ENCODE measurements around the gene PARP4.
"Not testable (repeated sequence)": the region's sequence is repeated elsewhere in the genome, so short reads cannot be mapped to it uniquely, and the experiment has no call there.

Gene PARP4

DNA sequence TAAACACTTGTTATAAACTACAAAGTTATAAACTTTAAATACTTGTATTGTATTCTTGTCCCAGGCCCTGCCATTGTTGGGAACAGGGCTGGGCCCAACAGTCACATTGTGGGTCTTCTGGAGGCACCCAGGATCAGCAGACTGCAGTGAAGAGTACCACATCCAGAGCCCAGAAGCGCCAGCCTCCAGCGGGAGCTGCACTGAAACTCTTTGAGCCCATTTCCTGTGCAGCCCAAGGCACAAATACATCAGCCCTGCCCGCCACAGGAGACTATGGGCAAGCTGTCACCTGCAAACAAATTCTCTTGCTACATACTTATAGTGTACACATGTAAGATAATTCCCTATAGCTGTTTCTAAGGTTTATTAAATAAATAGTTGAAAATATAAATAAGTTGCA lies 86.5 kb downstream of the PARP4 start:
- H3K9me3 ChIP-seq (ENCODE audit: control insufficient read depth, low read depth, low read length); H3K9ac ChIP-seq (ENCODE audit: low read length); H3K4me1 ChIP-seq (ENCODE audit: control insufficient read depth, low read depth, low read length); H3K4me3 ChIP-seq (ENCODE audit: low read length); H3K27me3 ChIP-seq (ENCODE audit: control insufficient read depth, insufficient read depth, low read length); H3K27ac ChIP-seq (ENCODE audit: low read length); H3K36me3 ChIP-seq (ENCODE audit: control insufficient read depth, low read depth, low read length): not testable (repeated sequence)

DNA sequence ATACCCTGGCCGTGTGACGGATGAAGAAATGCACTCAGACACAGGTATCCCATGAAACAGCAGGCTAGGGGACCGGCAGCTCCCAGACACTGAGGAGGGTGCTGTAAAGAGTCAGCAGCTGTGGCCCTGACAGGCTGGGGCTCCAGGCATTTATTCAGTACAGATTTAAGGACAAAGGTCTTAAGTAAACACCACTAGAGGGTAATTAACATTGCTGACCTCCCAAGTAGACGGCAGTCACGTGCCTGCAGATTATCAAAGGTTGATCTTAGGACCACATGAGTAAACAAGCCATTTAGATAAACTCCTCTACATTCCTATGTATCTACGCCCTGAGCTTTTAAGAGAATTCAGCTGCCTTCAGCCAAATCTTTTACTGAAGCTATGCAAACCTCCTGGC lies 92.9 kb downstream of the PARP4 start:
- not testable (repeated sequence) for H3K27ac ChIP-seq (ENCODE audit: low read length); H3K9ac ChIP-seq (ENCODE audit: low read length); H3K9me3 ChIP-seq (ENCODE audit: control insufficient read depth, low read depth, low read length); H3K36me3 ChIP-seq (ENCODE audit: control insufficient read depth, low read depth, low read length); H3K4me3 ChIP-seq (ENCODE audit: low read length)
- peaks cover 11% of the 10 kb centered on the region for H3K27me3 ChIP-seq (ENCODE audit: control insufficient read depth, insufficient read depth, low read length)
- peaks cover 12% of the 10 kb centered on the region for H3K4me1 ChIP-seq (ENCODE audit: control insufficient read depth, low read depth, low read length)

DNA sequence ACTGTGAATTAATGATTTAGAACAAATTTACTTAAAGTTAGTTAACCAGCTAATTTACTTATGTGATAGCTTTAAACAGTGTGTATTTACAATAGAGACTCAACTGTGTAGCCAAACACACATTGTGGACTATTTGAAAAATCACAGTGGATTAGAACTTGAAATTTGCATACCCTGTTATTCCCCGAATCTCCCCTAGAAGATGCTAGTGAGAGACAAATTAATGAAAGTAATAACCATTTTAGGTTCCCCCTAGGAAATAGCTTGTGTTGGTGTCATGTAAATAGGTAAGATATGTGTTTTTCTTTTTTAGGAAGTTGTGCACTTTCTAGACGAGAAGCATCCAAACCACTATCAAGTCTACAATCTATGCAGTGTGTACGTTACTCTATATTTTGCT lies 104.7 kb downstream of the PARP4 start:
- no peaks in the 10 kb centered on the region for H3K9me3 ChIP-seq (ENCODE audit: control insufficient read depth, low read depth, low read length)
- H3K4me1 ChIP-seq (ENCODE audit: control insufficient read depth, low read depth, low read length), result no peaks in the 10 kb centered on the region
- H3K27me3 ChIP-seq (ENCODE audit: control insufficient read depth, insufficient read depth, low read length), result no peaks in the 10 kb centered on the region
- no peak overlapping the region for H3K4me3 ChIP-seq (ENCODE audit: low read length)
- H3K9ac ChIP-seq (ENCODE audit: low read length), result no peak overlapping the region
- H3K36me3 ChIP-seq (ENCODE audit: control insufficient read depth, low read depth, low read length), result no peaks in the 10 kb centered on the region
- H3K27ac ChIP-seq (ENCODE audit: low read length), result no peak overlapping the region

DNA sequence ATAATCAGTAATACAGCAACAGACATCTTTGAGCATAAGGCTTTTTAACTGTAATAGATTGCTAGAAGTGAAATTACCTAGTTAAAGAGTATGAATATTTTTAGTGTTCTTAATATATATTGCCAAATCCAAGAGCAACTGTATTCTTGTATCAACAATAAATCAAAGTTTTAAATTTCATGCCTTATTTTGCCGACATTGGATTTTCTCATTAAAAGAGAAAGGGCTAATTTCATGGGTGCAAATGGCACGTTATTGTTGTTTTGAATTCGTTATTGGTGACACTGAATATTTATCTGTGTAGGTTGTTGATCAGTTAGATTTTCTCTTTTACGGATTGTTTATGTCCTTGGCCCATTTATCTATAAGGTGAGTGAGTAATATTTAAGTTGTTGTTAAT lies 106.1 kb downstream of the PARP4 start:
- H3K36me3 ChIP-seq (ENCODE audit: control insufficient read depth, low read depth, low read length), result no peaks in the 10 kb centered on the region
- H3K4me1 ChIP-seq (ENCODE audit: control insufficient read depth, low read depth, low read length), result no peaks in the 10 kb centered on the region
- H3K27me3 ChIP-seq (ENCODE audit: control insufficient read depth, insufficient read depth, low read length), result no peaks in the 10 kb centered on the region
- H3K9me3 ChIP-seq (ENCODE audit: control insufficient read depth, low read depth, low read length), result no peaks in the 10 kb centered on the region
- H3K9ac ChIP-seq (ENCODE audit: low read length), result no peak overlapping the region
- no peak overlapping the region for H3K4me3 ChIP-seq (ENCODE audit: low read length)
- no peak overlapping the region for H3K27ac ChIP-seq (ENCODE audit: low read length)

DNA sequence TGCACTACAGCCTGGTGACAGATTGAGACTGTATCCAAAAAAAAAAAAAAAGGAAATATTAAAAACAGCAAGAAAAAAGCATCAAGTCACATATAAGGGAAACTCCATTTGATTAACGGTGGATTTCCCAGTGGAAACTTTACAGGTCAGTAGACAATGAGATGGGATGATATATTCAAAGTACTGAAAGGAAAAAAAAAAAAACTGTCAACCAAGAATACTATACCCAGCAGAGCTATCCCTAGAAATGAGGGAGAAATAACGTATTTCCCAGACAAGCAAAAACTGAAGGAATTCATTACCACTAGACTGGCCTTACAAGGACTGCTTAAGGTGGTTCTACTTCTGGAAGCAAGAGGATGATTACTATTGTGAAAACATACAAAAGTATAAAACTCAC lies 115.8 kb downstream of the PARP4 start:
- H3K9ac ChIP-seq (ENCODE audit: low read length), result no peak overlapping the region
- no peak overlapping the region for H3K27ac ChIP-seq (ENCODE audit: low read length)
- H3K4me1 ChIP-seq (ENCODE audit: control insufficient read depth, low read depth, low read length), result no peaks in the 10 kb centered on the region
- H3K27me3 ChIP-seq (ENCODE audit: control insufficient read depth, insufficient read depth, low read length), result no peaks in the 10 kb centered on the region
- H3K4me3 ChIP-seq (ENCODE audit: low read length), result no peak overlapping the region
- H3K9me3 ChIP-seq (ENCODE audit: control insufficient read depth, low read depth, low read length), result no peaks in the 10 kb centered on the region
- no peaks in the 10 kb centered on the region for H3K36me3 ChIP-seq (ENCODE audit: control insufficient read depth, low read depth, low read length)

DNA sequence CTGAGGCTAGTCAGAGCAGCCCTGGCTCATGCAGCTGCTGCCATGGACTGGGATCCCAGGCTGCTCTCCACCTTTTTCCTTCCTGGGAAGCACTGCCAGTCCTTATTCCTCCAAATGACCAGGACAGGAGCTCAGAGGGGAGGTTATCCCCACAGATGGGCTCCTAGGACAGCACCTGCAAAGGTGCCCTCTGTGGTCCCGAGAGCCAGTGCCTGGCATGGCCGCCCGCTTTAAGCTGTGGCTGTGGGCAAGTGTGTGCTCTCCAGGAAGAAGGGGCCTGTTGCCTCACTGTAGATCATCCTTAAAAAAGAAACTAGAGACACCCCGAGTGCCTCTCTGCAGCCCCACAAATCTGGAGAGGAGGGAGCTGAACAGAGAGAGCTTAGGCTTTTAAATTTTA lies 119.6 kb downstream of the PARP4 start:
- Histone ChIP-seq H3K4me3 (ENCODE audit: low read length) (no peak overlapping the region), H3K36me3 (ENCODE audit: control insufficient read depth, low read depth, low read length) (no peaks in the 10 kb centered on the region), H3K9ac (ENCODE audit: low read length) (no peak overlapping the region), H3K9me3 (ENCODE audit: control insufficient read depth, low read depth, low read length) (no peaks in the 10 kb centered on the region), H3K27ac (ENCODE audit: low read length) (no peak overlapping the region), H3K27me3 (ENCODE audit: control insufficient read depth, insufficient read depth, low read length) (no peaks in the 10 kb centered on the region), H3K4me1 (ENCODE audit: control insufficient read depth, low read depth, low read length) (no peaks in the 10 kb centered on the region)

DNA sequence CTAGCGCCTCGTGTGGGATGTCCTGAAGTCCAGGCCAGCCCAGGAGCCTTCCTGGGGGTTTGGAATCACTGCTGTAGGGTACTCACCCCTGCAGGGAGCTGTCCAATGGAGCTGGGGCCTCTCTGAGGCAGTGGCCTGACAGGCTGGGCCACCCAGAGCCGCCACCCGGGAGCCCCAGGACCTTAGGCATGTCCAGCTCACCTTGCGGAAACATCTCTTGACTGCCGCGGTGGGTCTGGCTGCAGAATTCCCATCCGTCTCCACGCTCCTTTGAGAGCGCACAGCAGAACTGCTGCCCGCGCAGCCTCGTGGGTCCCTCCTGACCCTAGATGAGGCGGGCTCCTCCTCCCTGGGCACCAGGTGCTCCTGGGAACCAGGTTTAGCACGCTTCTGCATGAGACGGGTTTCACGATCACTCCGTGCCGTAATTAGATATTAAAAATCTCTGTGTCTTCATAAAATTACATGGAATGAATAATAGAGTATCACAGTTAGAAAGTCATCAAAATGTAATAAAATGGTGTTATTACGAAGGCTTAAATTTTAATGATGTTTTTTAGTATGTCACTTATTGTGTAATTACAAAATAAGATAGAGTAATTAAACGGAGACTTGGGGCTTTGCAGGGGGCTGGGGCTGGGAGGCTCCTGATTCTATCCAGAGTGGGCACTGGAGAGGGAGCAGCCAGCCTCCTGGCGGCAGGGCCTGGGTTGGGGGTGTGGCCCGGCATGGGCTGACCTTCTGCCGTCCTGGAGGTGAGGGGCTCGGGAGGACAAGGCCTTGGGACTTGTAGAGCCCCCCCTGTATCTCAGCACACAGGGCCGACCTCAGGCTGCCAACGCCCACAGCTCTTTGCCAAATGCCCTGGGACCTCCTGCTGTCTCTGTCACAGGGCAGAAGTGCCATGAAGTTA lies 120.6 kb downstream of the PARP4 start:
- H3K9ac ChIP-seq (ENCODE audit: low read length); H3K27me3 ChIP-seq (ENCODE audit: control insufficient read depth, insufficient read depth, low read length); H3K27ac ChIP-seq (ENCODE audit: low read length); H3K36me3 ChIP-seq (ENCODE audit: control insufficient read depth, low read depth, low read length); H3K9me3 ChIP-seq (ENCODE audit: control insufficient read depth, low read depth, low read length); H3K4me3 ChIP-seq (ENCODE audit: low read length); H3K4me1 ChIP-seq (ENCODE audit: control insufficient read depth, low read depth, low read length): not testable (repeated sequence)

DNA sequence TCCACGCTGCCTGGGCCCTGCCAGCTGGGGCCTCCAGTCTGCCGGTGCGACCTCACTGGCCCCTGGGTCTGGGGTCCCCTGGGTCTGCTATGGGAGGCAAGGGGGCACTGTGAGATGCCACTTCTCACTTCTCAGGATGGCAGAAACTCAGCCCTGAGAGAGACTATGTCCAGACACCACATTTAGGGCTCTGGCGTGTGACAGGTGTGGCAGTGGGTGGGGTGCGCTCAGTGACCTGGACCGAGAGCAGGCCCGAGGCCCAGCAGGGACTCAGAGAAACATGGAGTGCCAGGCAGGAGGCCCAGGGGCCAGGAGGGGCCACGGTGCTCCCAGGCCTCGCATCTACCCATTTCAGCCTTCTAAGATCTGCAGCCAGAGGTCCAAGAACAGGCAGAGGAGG lies 121.8 kb downstream of the PARP4 start:
- not testable (repeated sequence) for H3K4me3 ChIP-seq (ENCODE audit: low read length); H3K27me3 ChIP-seq (ENCODE audit: control insufficient read depth, insufficient read depth, low read length); H3K9ac ChIP-seq (ENCODE audit: low read length); H3K27ac ChIP-seq (ENCODE audit: low read length); H3K9me3 ChIP-seq (ENCODE audit: control insufficient read depth, low read depth, low read length); H3K4me1 ChIP-seq (ENCODE audit: control insufficient read depth, low read depth, low read length); H3K36me3 ChIP-seq (ENCODE audit: control insufficient read depth, low read depth, low read length)

DNA sequence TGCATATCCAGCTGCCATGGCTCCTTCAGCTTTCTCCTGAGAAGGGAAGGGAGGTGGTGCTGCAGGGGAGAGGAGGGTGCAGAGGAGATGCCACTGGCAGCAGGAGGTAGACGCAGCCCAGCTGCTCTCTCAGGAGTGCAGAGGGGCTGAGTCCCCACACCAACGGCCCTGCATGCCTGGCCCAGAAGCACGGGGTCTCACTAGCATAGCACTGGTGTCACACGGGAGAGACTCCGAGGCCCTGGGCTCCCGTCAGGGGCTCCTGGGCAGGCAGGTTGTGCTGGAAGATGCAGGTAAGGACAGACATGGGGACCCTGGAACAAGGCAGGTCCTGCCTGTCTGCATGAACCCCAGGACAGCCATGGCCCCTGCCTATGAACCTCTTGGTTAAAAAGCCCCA lies 123.1 kb downstream of the PARP4 start:
- Histone ChIP-seq H3K9me3 (ENCODE audit: control insufficient read depth, low read depth, low read length) (no peaks in the 10 kb centered on the region), H3K27me3 (ENCODE audit: control insufficient read depth, insufficient read depth, low read length) (no peaks in the 10 kb centered on the region), H3K4me3 (ENCODE audit: low read length) (no peak overlapping the region), H3K9ac (ENCODE audit: low read length) (no peak overlapping the region), H3K27ac (ENCODE audit: low read length) (no peak overlapping the region), H3K36me3 (ENCODE audit: control insufficient read depth, low read depth, low read length) (no peaks in the 10 kb centered on the region), H3K4me1 (ENCODE audit: control insufficient read depth, low read depth, low read length) (no peaks in the 10 kb centered on the region)

DNA sequence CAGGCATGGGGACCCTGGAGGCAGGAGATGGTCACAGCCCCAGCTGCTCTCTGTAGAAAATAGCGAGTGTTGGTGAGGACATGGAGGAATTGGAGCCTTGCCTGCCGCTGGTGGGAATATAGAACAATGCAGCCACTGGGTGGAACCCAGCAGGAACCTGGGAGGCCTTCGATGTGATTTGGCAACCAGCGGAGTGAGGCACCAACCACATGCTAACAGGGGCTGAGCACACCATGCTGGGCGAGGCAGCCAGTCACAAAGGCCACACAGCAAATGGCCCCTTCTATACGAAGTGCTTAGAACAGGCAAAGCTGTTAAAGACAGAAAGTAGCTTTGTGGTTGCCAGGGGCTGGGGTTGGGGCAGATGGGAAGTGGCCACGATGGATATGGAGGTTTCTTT lies 123.8 kb downstream of the PARP4 start:
- not testable (repeated sequence) for H3K4me3 ChIP-seq (ENCODE audit: low read length); H3K27me3 ChIP-seq (ENCODE audit: control insufficient read depth, insufficient read depth, low read length); H3K4me1 ChIP-seq (ENCODE audit: control insufficient read depth, low read depth, low read length); H3K9me3 ChIP-seq (ENCODE audit: control insufficient read depth, low read depth, low read length); H3K9ac ChIP-seq (ENCODE audit: low read length); H3K36me3 ChIP-seq (ENCODE audit: control insufficient read depth, low read depth, low read length); H3K27ac ChIP-seq (ENCODE audit: low read length)

DNA sequence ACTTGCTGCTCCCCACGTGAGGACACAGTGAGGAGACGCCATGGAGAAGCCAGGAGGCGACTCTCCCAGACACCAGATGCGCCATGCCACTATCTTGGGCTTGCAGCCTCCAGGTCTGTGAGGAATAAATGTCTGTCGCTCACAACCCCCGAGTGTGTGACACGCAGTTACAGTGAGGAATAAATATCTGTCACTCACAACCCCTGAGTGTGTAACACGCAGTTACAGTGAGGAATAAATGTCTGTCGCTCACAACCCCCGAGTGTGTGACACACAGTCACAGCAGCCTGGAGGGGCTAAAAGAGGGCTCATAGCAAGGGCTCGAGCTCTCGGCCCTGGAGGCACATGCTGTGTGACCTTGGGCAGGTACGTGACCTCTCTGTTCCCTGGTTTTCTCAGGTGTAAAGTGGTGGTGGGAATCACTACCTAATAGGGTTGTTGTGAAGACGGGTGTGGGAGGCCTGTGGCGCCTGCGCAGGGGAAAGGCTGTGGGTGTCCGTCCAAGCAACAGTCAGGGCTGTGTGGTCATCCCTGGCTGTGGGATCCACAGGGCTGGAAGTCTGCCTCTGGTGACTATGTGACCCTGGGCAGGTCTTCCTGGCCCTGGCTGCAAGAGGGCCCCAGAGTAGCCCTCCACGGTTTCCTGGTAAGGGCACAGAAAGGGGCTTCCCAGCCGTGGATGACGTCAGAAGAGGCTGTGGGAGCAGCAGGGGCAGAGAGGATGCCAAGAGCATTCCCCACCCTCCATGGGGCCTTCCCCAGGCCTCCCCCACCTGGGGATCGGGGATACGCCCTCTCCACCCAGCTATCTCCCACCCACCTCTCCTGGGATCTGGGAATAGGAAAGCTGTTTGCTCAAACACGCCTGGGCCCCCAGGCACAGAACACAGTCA lies 125.5 kb downstream of the PARP4 start:
- Histone ChIP-seq H3K9me3 (ENCODE audit: control insufficient read depth, low read depth, low read length) (no peaks in the 10 kb centered on the region), H3K4me3 (ENCODE audit: low read length) (no peak overlapping the region), H3K36me3 (ENCODE audit: control insufficient read depth, low read depth, low read length) (no peaks in the 10 kb centered on the region), H3K4me1 (ENCODE audit: control insufficient read depth, low read depth, low read length) (no peaks in the 10 kb centered on the region), H3K27me3 (ENCODE audit: control insufficient read depth, insufficient read depth, low read length) (no peaks in the 10 kb centered on the region), H3K27ac (ENCODE audit: low read length) (no peak overlapping the region), H3K9ac (ENCODE audit: low read length) (no peak overlapping the region)

DNA sequence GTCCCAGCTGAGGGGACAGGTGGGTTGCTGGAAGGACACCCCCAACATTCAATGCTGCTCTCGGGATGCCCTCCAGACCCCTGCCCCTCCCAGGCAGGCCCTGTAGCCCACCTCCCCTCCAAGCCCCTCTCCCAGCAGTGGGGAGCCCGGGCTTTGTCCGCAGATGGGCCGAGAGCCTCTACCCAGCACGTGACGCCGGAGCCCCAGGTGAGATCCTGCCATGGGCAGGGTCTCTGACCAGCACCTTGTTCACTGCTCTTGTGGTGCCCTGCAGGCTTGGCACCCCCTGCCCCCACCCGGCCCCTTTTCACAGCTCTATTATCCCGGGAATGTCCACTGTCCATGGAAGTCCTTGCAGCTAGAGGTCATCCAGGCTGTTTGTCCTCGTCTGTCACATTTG lies 126.7 kb downstream of the PARP4 start:
- no peak overlapping the region for H3K4me3 ChIP-seq (ENCODE audit: low read length)
- H3K36me3 ChIP-seq (ENCODE audit: control insufficient read depth, low read depth, low read length), result no peaks in the 10 kb centered on the region

More for the DNA sequence above, 126.7 kb downstream of the PARP4 start:
- no peak overlapping the region for H3K9ac ChIP-seq (ENCODE audit: low read length)
- H3K27me3 ChIP-seq (ENCODE audit: control insufficient read depth, insufficient read depth, low read length), result no peaks in the 10 kb centered on the region
- no peaks in the 10 kb centered on the region for H3K4me1 ChIP-seq (ENCODE audit: control insufficient read depth, low read depth, low read length)
- H3K9me3 ChIP-seq (ENCODE audit: control insufficient read depth, low read depth, low read length), result no peaks in the 10 kb centered on the region
- no peak overlapping the region for H3K27ac ChIP-seq (ENCODE audit: low read length)

Measured in iPS-18a (cell line).